Measurements from ENCODE around the gene EFHC1.

- TF ChIP-seq, protein P1, sequence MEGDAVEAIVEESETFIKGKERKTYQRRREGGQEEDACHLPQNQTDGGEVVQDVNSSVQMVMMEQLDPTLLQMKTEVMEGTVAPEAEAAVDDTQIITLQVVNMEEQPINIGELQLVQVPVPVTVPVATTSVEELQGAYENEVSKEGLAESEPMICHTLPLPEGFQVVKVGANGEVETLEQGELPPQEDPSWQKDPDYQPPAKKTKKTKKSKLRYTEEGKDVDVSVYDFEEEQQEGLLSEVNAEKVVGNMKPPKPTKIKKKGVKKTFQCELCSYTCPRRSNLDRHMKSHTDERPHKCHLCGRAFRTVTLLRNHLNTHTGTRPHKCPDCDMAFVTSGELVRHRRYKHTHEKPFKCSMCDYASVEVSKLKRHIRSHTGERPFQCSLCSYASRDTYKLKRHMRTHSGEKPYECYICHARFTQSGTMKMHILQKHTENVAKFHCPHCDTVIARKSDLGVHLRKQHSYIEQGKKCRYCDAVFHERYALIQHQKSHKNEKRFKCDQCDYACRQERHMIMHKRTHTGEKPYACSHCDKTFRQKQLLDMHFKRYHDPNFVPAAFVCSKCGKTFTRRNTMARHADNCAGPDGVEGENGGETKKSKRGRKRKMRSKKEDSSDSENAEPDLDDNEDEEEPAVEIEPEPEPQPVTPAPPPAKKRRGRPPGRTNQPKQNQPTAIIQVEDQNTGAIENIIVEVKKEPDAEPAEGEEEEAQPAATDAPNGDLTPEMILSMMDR (IDR thresholded peaks at IDR 0.05) = no peak
- TF ChIP-seq POLR2AphosphoS5 (IDR thresholded peaks at IDR 0.05) = no peak
- TF ChIP-seq POLR2A (IDR thresholded peaks at IDR 0.05) = no peak
These were observed 25.9 kb upstream of the EFHC1 start for GRCh38 chr6:52394251-52394666.

All from breast epithelium (tissue), 3 donors.